Fibroblast of villous mesenchyme (primary cell): ENCODE data around the gene NOX5. TPM values are rescaled to one million over a fixed set of nuclear protein-coding genes. Genes with fewer than 3 reads are reported as not detected.

Experiments
- DNase-seq: peaks from one replicate; pipeline ENCODE4 v3.0.0-alpha.2; 2010; ENCODE audit warnings: low read depth
- H3K4me3 ChIP-seq: 2 replicates; pipeline ENCODE4 v1.5.1; 2011; ENCODE audit warnings: low read depth, mild to moderate bottlenecking, low read length
- CTCF ChIP-seq: IDR thresholded peaks from 2 replicates; pipeline ENCODE4 v1.5.1; 2012; ENCODE audit warnings: low read depth, mild to moderate bottlenecking, low read length; ENCODE audit not compliant: insufficient read depth
- total RNA-seq: library from RNA; depleted of rRNA; stranded (reverse); fragments of >200 nt; gene quantifications from 2 replicates; pipeline ENCODE4 v1.2.3, GENCODE V29; 2012

NOX5 gene
- total RNA-seq, 1 donor = 0.43 TPM

GRCh38 chr15:68979006-68979405 is 35.5 kb upstream of the NOX5 start:
- no peak for TF ChIP-seq CTCF
- no peak for DNase-seq
- H3K4me3 ChIP-seq = no peak overlapping the region

GRCh38 chr15:68979816-68980215 is 34.7 kb upstream of the NOX5 start:
- no peak for TF ChIP-seq CTCF
- no peak overlapping the region for H3K4me3 ChIP-seq
- no peak for DNase-seq

GRCh38 chr15:68980786-68981185 is 33.7 kb upstream of the NOX5 start:
- DNase-seq = no peak
- no peak for TF ChIP-seq CTCF
- no peak overlapping the region for H3K4me3 ChIP-seq

GRCh38 chr15:68981941-68982340 is 32.6 kb upstream of the NOX5 start:
- no peak overlapping the region for H3K4me3 ChIP-seq
- DNase-seq = no peak
- TF ChIP-seq CTCF = no peak

GRCh38 chr15:68982976-68983563 is 31.4 kb upstream of the NOX5 start:
- DNase-seq = no peak
- H3K4me3 ChIP-seq = no peak overlapping the region
- no peak for TF ChIP-seq CTCF

GRCh38 chr15:68983961-68984481 is 30.5 kb upstream of the NOX5 start:
- no peak overlapping the region for H3K4me3 ChIP-seq
- DNase-seq = peak; percentile 42
- no peak for TF ChIP-seq CTCF

GRCh38 chr15:68984586-68984985 is 29.9 kb upstream of the NOX5 start:
- TF ChIP-seq CTCF = no peak

More at GRCh38 chr15:68984586-68984985, 29.9 kb upstream of the NOX5 start:
- no peak for DNase-seq
- no peak overlapping the region for H3K4me3 ChIP-seq
